Upper lobe of left lung (tissue), 4 donors: Measurements from ENCODE around the gene RBM18.

Experiments
- CTCF ChIP-seq, 6 experiments: fragments of 450-650 bp in 4 of 6; fragments of 200-600 bp in 2 of 6; sonication (generic) in 2 of 6; IDR thresholded peaks; one replicate each; pipeline ENCODE4 v1.5.1; 2016 to 2019; ENCODE audit warnings: antibody characterized with exemption in 6 of 6
- POLR2A ChIP-seq, 4 donors: fragments of 450-650 bp; IDR thresholded peaks; one replicate each; pipeline ENCODE4 v1.5.1; 2016 to 2017; ENCODE audit warnings: antibody characterized with exemption in 4 of 4, mild to moderate bottlenecking in 2 of 4
- POLR2AphosphoS5 ChIP-seq, 2 donors: sonication (generic); formaldehyde crosslinking; IDR thresholded peaks; one replicate each; pipeline ENCODE4 v1.5.1; 2017; ENCODE audit warnings: antibody characterized with exemption in 2 of 2

- TF ChIP-seq POLR2A (IDR thresholded peaks at IDR 0.05) (no peak), CTCF (IDR thresholded peaks at IDR 0.05) (no peak), POLR2AphosphoS5 (IDR thresholded peaks at IDR 0.05) (no peak)
These were observed 49.5 kb upstream of the RBM18 start for GRCh38 chr9:122314165-122314564.
